GM13976 (cell line): ENCODE data around the gene NLGN1.

Experiments
- DNase-seq: peaks from one replicate; pipeline ENCODE4 v3.0.0; 2012; ENCODE audit warnings: low spot score
- CTCF ChIP-seq: IDR thresholded peaks from 2 replicates; pipeline ENCODE4 v1.5.1; 2012; ENCODE audit warnings: borderline replicate concordance, mild to moderate bottlenecking; ENCODE audit not compliant: insufficient read depth; ENCODE audit errors: extremely low read depth, missing control alignments, control extremely low read depth
- in situ Hi-C: fragments of 300-500 bp; cut with MboI; formaldehyde crosslinking; loops from one replicate; pipeline ENCODE4 v1.12.0; 2022; ENCODE audit warnings: low sequenced_read_pairs, mixed read lengths, inconsistent platforms; ENCODE audit not compliant: unreplicated experiment

The NLGN1 gene

GRCh38 chr3:173703771-173704170, 306.2 kb downstream of the NLGN1 start:
- no peak for TF ChIP-seq CTCF
- no peak for DNase-seq
- in situ Hi-C loops = no loop called here

GRCh38 chr3:173706630-173707029, 309.1 kb downstream of the NLGN1 start:
- in situ Hi-C loops = no loop called here
- no peak for TF ChIP-seq CTCF
- no peak for DNase-seq

- no peak for DNase-seq
- in situ Hi-C loops = no loop called here
- no peak for TF ChIP-seq CTCF
Measured at GRCh38 chr3:173708191-173708590, 310.6 kb downstream of the NLGN1 start.

GRCh38 chr3:173709026-173709425, 311.5 kb downstream of the NLGN1 start:
- in situ Hi-C loops = no loop called here
- no peak for TF ChIP-seq CTCF
- DNase-seq = no peak

- no peak for TF ChIP-seq CTCF
- no peak for DNase-seq
- in situ Hi-C loops = no loop called here
Measured at GRCh38 chr3:173711619-173712018, 314.1 kb downstream of the NLGN1 start.

- DNase-seq = no peak
Measured at GRCh38 chr3:173719585-173719984, 322.0 kb downstream of the NLGN1 start.

More at GRCh38 chr3:173719585-173719984, 322.0 kb downstream of the NLGN1 start:
- no peak for TF ChIP-seq CTCF
- in situ Hi-C loops = no loop called here
